GM18868 (cell line): Measurements from ENCODE around the gene DROSHA.
A peak's percentile ranks its signal among the peaks of the same experiment; 100 is the strongest.

Source experiments
- ATAC-seq: cut with Tn5 transposase; IDR thresholded peaks from one replicate; pipeline ENCODE4 v1.9.1; 2021; ENCODE audit warnings: mild to moderate bottlenecking, moderate library complexity; ENCODE audit not compliant: unreplicated experiment

Gene DROSHA

DNA sequence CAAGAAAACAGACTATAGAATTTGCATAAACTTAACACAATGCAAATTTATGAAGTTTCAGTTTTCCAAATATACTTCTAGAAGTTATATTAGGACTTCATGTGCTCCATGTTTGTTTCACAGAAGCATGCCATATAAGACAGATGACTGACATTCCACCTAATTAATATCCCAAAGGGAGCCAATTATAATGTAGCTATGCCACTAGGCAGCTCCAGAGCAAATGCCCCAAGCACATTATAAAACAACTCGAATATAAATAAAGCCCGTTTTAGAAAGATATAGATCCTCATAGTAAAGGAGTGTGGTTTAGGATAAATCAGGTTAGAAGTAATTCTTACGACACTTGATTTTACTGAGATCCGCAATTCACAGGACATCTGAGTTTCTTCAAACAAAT lies 8.9 kb downstream of the DROSHA start:
- no peak for ATAC-seq

DNA sequence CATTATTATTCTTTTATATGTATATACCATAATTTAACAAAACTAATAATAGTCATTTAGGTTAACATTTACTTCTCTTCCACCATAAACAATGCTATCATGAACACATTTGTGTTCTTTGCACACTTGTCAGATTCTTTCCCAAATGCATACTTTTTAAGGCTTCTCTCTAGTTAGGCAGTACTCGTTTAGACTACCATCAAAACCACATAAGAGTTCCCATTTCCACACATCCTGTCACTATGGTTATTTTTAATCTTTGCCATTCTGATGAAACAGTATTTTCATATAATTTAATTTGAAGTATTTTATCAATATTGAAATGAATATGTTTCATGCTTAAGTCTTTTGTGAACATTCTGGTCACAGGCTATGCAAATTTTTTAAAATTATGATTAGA lies 15.1 kb downstream of the DROSHA start:
- ATAC-seq, result no peak

DNA sequence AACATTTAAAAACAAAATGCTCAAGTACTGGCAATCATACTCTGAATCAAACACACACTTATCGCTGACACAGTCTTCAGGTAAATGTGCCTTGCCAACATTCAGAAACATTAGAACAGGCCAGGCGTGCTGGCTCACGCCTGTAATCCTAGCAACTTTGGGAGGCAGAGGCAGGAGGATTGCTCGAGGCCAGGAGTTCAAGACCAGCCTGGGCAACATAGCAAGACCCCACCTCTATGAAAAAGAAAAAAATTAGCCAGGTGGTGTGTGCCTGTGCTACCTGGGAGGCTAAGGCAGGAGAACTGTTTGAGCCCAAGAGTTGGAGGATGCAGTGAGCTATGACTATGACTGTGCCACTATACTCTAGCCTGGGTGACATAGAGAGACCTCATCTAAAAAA lies 20.6 kb downstream of the DROSHA start:
- no peak for ATAC-seq

DNA sequence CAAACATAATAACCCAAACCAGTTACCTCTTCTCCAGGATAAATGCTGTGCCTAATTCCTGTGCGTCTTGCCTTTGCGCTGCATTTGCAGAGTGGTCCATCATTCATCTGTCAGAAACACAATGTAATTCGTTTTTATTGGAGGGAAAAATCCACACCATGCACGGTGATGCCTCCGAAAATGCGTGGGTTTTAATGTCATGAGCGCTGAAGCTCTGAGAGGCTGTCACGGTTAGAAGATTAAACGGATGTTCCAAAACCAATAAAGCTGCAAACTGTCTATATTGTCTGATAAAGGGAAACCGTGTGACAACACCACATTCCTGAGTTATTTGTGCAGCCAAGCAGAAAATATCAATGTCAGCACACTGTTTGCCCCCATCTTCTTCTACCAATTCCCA lies 27.4 kb downstream of the DROSHA start:
- no peak for ATAC-seq

DNA sequence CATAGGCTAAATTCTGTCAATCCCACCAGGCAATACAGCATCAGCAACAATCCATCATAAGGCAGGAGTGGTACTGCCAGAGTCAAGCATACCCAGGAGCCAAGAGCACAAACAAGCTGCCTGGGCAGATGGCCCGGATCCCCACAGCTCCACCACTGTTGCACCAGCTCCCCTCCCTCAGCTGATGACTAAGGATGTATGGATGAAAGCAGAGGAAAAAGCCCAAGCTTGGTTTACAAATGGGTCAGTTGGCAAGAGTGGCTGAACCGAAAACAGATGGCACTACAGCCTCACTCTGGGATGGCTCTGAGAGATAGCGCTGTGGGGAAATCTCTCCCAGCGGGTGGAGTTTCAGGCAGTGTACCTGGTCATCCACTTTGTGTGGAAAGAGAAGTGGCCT lies 29.4 kb downstream of the DROSHA start:
- ATAC-seq, result no peak

- ATAC-seq, result no peak
These were observed 31.6 kb downstream of the DROSHA start for GRCh38 chr5:31500256-31500655.

DNA sequence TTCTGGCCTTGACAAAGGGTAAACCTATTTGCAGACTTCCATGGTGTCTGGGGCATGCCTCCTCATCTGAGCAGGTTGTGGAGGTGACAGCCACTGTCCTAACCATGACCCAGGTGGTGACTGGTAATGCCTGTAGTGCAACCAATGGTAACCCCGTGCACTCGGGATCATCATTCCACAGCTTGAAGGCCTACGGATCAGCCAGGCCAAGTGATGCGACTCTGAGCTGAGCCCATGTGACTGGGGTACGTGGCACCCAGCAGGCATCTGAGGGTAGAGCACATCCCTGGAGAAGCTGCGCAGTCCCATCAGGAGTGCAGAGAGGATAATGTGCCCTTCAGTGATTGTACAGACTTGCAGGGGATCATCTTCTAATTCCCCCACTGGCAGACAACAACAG lies 35.0 kb downstream of the DROSHA start:
- no peak for ATAC-seq

- no peak for ATAC-seq
These were observed 35.6 kb downstream of the DROSHA start for GRCh38 chr5:31496301-31496700.

DNA sequence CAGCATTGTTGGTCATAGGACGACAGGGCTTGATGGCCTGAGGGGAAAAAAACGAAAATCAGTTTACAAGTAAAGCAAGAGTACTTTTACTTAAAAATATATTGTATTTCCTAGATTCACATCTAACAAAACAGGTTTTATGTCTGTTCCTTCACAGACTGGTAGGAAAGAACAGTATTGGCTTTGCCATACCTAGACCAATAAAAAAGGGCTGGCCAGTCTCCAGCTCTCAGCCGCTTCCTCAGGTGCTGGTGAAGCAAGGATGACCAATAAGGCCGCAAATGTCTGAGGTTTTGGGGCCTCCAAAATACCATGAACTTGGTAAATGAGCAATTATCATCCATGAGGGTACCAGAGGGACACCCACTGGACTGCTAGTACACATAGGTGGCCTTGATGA lies 36.6 kb downstream of the DROSHA start:
- no peak for ATAC-seq

DNA sequence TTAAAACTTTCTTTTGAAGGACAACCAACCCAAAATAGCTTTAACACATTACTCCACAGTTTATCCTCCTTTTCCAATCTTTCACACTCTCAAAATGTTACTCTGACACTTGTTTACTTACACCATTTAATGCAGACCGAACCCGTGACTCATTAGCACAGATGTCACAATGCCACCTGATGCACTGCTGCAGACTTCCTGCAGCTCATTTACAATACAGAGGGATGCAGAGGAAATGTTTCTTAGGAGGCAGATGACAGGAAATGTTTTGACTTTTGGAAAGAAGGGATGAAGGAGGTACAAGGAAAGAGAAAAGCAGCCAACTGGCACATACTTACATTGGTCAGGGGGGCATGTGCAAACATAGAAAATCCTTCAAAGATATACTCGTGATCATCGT lies 39.0 kb downstream of the DROSHA start:
- ATAC-seq, result no peak

GRCh38 chr5:31487506-31487905 lies 44.4 kb downstream of the DROSHA start:
- no peak for ATAC-seq

GRCh38 chr5:31486441-31486840 lies 45.5 kb downstream of the DROSHA start:
- ATAC-seq, result no peak

DNA sequence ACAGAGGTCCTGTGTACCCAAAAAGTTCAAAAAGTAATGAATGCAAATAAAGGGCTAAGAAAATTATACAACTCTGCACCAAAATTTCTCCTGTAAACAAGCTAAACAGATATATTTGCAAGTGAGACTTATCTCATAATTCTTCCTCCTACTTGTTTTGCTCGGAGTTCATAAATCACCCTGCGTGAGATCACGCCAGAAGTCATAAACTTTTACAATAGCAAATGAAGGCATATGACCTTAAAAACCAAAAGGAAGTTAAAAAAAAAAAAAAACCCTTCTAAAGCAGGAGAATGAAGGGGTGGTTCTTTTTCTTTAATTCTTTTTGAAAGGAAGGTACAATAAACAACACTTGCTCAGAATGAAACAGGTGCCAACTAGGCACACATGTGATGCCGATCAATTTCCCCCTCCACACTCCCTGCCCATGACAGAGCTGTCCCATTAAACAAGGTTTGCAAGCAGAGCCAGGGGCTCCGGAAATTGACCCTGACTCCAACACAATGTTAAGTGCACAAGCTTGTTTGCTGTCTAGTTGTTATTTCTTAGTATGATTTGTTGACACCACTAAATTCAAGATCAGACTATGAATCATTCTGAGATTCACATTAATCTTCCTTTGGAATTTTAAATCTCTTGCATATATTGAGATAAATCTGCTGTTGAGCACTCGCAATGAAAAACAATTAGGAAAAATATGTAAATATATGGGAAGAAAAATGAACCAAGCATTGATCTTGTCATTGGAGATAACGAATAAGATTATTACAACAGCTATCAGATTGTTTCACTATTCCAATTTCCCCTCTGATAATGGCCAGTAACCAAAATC lies 46.3 kb downstream of the DROSHA start:
- ATAC-seq, result no peak

- ATAC-seq, result no peak
These were observed 50.2 kb downstream of the DROSHA start for GRCh38 chr5:31481531-31482165.

GRCh38 chr5:31479706-31480105 lies 52.2 kb downstream of the DROSHA start:
- peak; percentile 77 for ATAC-seq

DNA sequence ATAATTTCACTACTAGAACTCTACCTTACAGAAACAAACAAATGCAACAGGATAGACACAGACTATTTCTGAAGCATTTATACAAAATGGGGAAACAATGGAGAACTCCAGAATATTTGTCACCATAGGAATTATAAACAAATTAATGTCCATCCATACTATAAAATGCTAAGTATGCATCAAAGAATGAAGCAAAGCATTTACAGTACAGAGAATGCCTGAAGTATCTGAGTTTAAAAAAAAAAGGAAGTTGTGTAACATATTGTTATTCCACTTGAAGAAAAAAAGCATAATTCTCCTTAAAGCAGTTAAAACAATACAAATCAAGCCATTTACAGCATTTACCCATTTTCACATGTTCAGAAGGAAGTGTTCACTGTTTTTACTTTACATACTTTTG lies 53.0 kb downstream of the DROSHA start:
- no peak for ATAC-seq

- no peak for ATAC-seq
These were observed 53.9 kb downstream of the DROSHA start for GRCh38 chr5:31477971-31478370.

GRCh38 chr5:31477516-31477915 lies 54.4 kb downstream of the DROSHA start:
- no peak for ATAC-seq

DNA sequence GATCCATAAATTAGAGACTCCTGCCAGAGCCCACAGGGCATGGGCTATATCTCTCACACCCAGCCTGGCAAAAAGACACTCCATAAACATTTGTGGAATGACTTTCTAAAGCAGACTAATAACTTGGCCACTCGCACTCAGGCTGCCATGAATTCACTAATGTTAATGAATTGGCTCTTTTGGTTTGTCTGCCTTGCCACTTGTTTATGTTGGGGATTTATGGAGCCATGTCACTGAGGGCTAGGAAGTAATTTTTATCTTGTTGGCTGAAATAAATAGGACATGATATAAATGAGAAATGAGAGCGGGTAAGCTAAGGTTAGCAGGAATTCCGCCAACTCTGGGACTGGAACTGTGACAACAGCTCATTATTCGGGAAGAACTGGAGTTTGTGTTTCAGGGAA lies 55.2 kb downstream of the DROSHA start:
- no peak for ATAC-seq

- no peak for ATAC-seq
These were observed 60.0 kb downstream of the DROSHA start for GRCh38 chr5:31471916-31472315.

DNA sequence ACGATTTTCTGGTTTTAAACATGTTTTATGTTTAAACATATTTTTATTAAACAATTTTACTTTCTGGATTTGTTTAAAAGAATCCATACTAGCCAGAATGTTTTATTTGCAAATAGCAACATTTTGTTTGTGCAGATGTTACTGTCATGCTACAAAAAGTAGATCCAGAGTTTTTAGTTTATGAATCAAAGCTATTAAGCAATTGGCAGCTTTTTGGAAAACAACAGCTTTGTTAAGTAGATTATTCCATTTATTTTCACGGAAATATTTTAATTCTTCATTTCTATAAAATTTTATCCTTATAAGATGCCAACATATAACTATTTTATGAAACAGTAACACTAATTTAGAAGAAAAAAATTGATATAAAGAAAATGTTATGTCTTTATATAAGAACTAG lies 60.9 kb downstream of the DROSHA start:
- ATAC-seq, result no peak

DNA sequence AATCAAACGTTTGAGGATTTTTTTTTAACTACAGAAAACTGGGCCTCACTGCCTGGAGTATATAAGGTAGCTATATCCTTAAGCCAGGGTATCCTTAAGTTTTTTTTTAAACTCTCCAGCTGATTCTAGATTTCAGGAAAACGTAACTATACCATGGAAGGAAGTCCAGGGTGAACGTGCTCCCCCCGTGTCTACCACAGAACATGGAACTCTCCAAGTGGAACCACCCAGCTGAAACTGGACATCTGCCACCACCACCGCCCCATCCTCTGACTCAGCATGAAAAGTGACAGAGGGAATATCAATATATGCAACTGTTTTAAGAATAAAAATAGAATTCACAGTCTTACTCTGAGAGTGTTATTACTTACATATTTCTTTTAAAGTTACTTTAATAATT lies 61.3 kb downstream of the DROSHA start:
- ATAC-seq, result peak; percentile 68

GRCh38 chr5:31469886-31470285 lies 62.0 kb downstream of the DROSHA start:
- no peak for ATAC-seq
